Brain microvascular endothelial cell (primary cell): Measurements from ENCODE around the gene NCS1.

Experiments
- DNase-seq: peaks from one replicate; pipeline ENCODE4 v3.0.0-alpha.2; 2020
- H3K27ac ChIP-seq: fragments of 250-450 bp; sonication (Bioruptor Pico); 2 replicates; pipeline ENCODE4 v1.5.1; 2020; ENCODE audit warnings: mild to moderate bottlenecking, moderate library complexity
- H3K27me3 ChIP-seq: fragments of 250-450 bp; sonication (Bioruptor Pico); replicated peaks from 2 replicates; pipeline ENCODE4 v1.5.1; 2020; ENCODE audit warnings: mild to moderate bottlenecking
- H3K36me3 ChIP-seq: fragments of 250-450 bp; sonication (Bioruptor Pico); replicated peaks from 2 replicates; pipeline ENCODE4 v1.5.1; 2020; ENCODE audit warnings: mild to moderate bottlenecking
- H3K4me3 ChIP-seq: 2 replicates; pipeline ENCODE4 v1.5.1; 2011; ENCODE audit warnings: low read depth, mild to moderate bottlenecking, control low read depth, low read length, moderate library complexity
- CTCF ChIP-seq: IDR thresholded peaks from 2 replicates; pipeline ENCODE4 v1.5.1; 2011; ENCODE audit warnings: low read depth, mild to moderate bottlenecking, moderate library complexity, low read length, control low read depth, inconsistent platforms; ENCODE audit errors: missing control alignments
- in situ Hi-C: cut with HindIII; loops from 2 replicates; pipeline ENCODE4 v1.10.0; 2017; ENCODE audit warnings: low sequenced_read_pairs, low pct_ligation_motif_present

Gene NCS1

GRCh38 chr9:130235558-130236435 is 63.6 kb downstream of the NCS1 start:
- peak; percentile 98 for TF ChIP-seq CTCF
- no peaks in the 10 kb centered on the region for H3K27me3 ChIP-seq
- in situ Hi-C loops = no loop called here
- no peak overlapping the region for H3K27ac ChIP-seq
- no peak overlapping the region for H3K4me3 ChIP-seq
- H3K36me3 ChIP-seq = peaks cover 7% of the 10 kb centered on the region
- peak; percentile 46 for DNase-seq

DNA sequence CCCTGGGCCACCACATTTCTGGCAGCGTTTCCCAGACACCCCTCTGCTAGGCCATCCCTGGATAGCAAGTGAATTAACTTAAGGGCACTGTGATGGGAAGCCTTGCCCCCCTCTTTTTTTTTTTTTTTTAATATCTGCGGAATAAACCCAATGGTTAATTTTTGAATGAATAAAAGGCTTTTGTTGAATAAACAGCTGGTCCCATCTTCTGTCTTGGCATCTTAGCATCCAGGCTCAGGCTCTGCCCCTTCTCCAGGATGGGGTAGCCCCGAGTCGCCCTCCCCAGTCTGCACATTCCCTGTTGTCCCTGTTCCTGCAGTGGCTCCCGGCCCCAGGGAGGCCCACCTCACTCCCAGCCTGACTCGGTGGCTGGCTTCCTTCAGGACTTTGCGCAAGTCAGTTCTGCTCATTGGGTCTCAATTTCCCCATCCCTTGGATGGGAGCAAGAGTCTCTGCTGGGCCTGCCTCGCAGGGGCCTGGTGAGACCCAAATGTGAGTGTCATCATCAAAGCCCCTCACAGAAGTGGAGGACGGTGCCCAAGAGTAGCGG is 64.3 kb downstream of the NCS1 start:
- in situ Hi-C loops = no loop called here
- Histone ChIP-seq H3K36me3 (peaks cover 5% of the 10 kb centered on the region), H3K27me3 (no peaks in the 10 kb centered on the region), H3K4me3 (no peak overlapping the region), H3K27ac (no peak overlapping the region)
- no peak for TF ChIP-seq CTCF
- DNase-seq = no peak

- no peak for DNase-seq
- in situ Hi-C loops = no loop called here
- Histone ChIP-seq H3K36me3 (peaks cover 5% of the 10 kb centered on the region), H3K4me3 (no peak overlapping the region), H3K27me3 (no peaks in the 10 kb centered on the region), H3K27ac (no peak overlapping the region)
- TF ChIP-seq CTCF = no peak
Measured at GRCh38 chr9:130237076-130237475, 64.9 kb downstream of the NCS1 start.

- DNase-seq = no peak
- in situ Hi-C loops = no loop called here
- Histone ChIP-seq H3K27me3 (no peaks in the 10 kb centered on the region), H3K36me3 (peaks cover 4% of the 10 kb centered on the region), H3K4me3 (no peak overlapping the region), H3K27ac (no peak overlapping the region)
- TF ChIP-seq CTCF = no peak
Measured at GRCh38 chr9:130237763-130238524, 65.7 kb downstream of the NCS1 start.

DNA sequence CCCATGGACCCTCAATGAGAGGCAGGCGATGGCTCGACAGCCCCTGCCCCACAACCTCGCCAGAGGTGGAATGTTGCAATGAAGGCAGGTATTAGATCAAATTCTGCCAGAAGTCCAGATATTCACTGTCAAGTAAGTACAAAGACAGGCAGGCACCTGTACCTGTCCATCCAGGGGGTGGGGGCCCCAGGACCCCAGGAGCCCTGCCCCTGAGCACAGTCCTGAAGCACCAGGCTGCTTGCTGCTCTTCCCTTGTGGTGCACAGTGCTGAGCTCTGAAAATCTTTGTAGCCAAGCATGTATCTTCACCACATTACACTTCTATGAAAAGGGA is 67.1 kb downstream of the NCS1 start:
- H3K36me3 ChIP-seq = no peaks in the 10 kb centered on the region
- TF ChIP-seq CTCF = no peak
- no peak overlapping the region for H3K27ac ChIP-seq
- in situ Hi-C loops = no loop called here
- no peaks in the 10 kb centered on the region for H3K27me3 ChIP-seq
- no peak for DNase-seq
- no peak overlapping the region for H3K4me3 ChIP-seq
